A549 (cell line): ENCODE data around the gene GCK. TPM values are rescaled to one million over a fixed set of nuclear protein-coding genes. Genes with fewer than 3 reads are reported as not detected.

ENCODE experiments used
- ATAC-seq, 2 experiments: fragments of 200-7000 bp in 1 of 2; fragments of >200 bp in 1 of 2; cut with Nextera tagmentation in 1 of 2; cut with Tn5 transposase in 1 of 2; 3 replicates each; pipeline versions ENCODE4 v1.8.0 to v1.9.1; 2018 to 2020; ENCODE audit warnings: mild to moderate bottlenecking in 1 of 2, moderate library complexity in 1 of 2
- CTCF ChIA-PET: fragments of 300-600 bp; sonication (Branson Sonifier 250); formaldehyde crosslinking; extraction: SDS; loops from one replicate; lab custom pipeline; 2021; ENCODE audit warnings: antibody characterized with exemption, inconsistent platforms; lab: Yijun Ruan, JAX
- POLR2A ChIA-PET: fragments of 350-600 bp; formaldehyde crosslinking; extraction: SDS; loops from one replicate; lab custom pipeline; 2021; ENCODE audit warnings: antibody characterized with exemption, inconsistent platforms; lab: Yijun Ruan, JAX
- DNase-seq, 2 experiments: peaks; one replicate each; pipeline versions ENCODE4 v3.0.0 to v3.0.0-alpha.2; 2011 to 2016; ENCODE audit warnings: low read depth in 1 of 2, low spot score in 1 of 2
- FAIRE-seq: peaks from 2 replicates; lab custom pipeline; 2011; peaks lifted over from hg19 to GRCh38; lab: Jason Lieb, UNC
- H3K27ac ChIP-seq, 2 experiments: fragments of >200 bp; sonication (Bioruptor Twin); formaldehyde crosslinking; 3 replicates each; pipeline ENCODE4 v1.5.1; 2016 to 2017
- H3K4me1 ChIP-seq: fragments of >200 bp; sonication (Bioruptor Twin); formaldehyde crosslinking; 3 replicates; pipeline ENCODE4 v1.6.1; 2016
- H3K4me2 ChIP-seq: fragments of >200 bp; sonication (Bioruptor Twin); formaldehyde crosslinking; 3 replicates; pipeline ENCODE4 v1.6.1; 2016
- H3K4me3 ChIP-seq: fragments of >200 bp; sonication (Bioruptor Twin); formaldehyde crosslinking; 3 replicates; pipeline ENCODE4 v1.5.1; 2016
- H3K9me3 ChIP-seq: fragments of >200 bp; sonication (Bioruptor Twin); formaldehyde crosslinking; 3 replicates; pipeline ENCODE4 v1.6.1; 2016
- BHLHE40 ChIP-seq: IDR thresholded peaks from 2 replicates; pipeline ENCODE4 v1.6.1; 2012; ENCODE audit warnings: low read depth, low read length, inconsistent platforms
- CBX2 ChIP-seq: fragments of 200-600 bp; sonication (generic); IDR thresholded peaks from 2 replicates; pipeline ENCODE4 v1.6.1; 2016; ENCODE audit warnings: low read depth, mild to moderate bottlenecking, borderline replicate concordance
- CHD2 ChIP-seq: fragments of 150-350 bp; IDR thresholded peaks from 2 replicates; pipeline ENCODE4 v1.6.1; 2014; ENCODE audit warnings: low read length; ENCODE audit not compliant: partially characterized antibody
- CHD4 ChIP-seq: fragments of 200-600 bp; sonication (generic); IDR thresholded peaks from 2 replicates; pipeline ENCODE4 v1.6.1; 2016; ENCODE audit warnings: antibody characterized with exemption, mild to moderate bottlenecking, borderline replicate concordance
- FOSB ChIP-seq: fragments of 250-450 bp; sonication (Bioruptor Pico); IDR thresholded peaks from 2 replicates; pipeline ENCODE4 v1.5.0; 2020; ENCODE audit warnings: mild to moderate bottlenecking, moderate library complexity
- FOSL2 ChIP-seq, 2 experiments: fragments of 450-650 bp in 1 of 2; fragments of >200 bp in 1 of 2; sonication (Bioruptor Twin) in 1 of 2; formaldehyde crosslinking; IDR thresholded peaks; 2 replicates each; pipeline versions ENCODE4 v1.5.0 to v1.6.1; 2016 to 2020; ENCODE audit warnings: mild to moderate bottlenecking in 1 of 2, moderate library complexity in 1 of 2
- FOXS1 ChIP-seq: fragments of 250-450 bp; sonication (Bioruptor Pico); IDR thresholded peaks from 2 replicates; pipeline ENCODE4 v1.5.0; 2020; ENCODE audit warnings: mild to moderate bottlenecking, moderate library complexity
- GATA3 ChIP-seq: IDR thresholded peaks from 2 replicates; pipeline ENCODE4 v1.6.1; 2012; ENCODE audit warnings: borderline replicate concordance
- HOXB13 ChIP-seq: fragments of 250-450 bp; sonication (Bioruptor Pico); IDR thresholded peaks from 2 replicates; pipeline ENCODE4 v1.5.0; 2020; ENCODE audit warnings: low read depth, mild to moderate bottlenecking, moderate library complexity
- KDM1A ChIP-seq: fragments of 200-600 bp; sonication (generic); IDR thresholded peaks from 2 replicates; pipeline ENCODE4 v1.6.1; 2016; ENCODE audit warnings: low read depth, mild to moderate bottlenecking
- MAZ ChIP-seq: fragments of 150-350 bp; IDR thresholded peaks from 2 replicates; pipeline ENCODE4 v1.6.1; 2014; ENCODE audit warnings: antibody characterized with exemption, low read depth, low read length, borderline replicate concordance
- RCOR1 ChIP-seq: fragments of 150-350 bp; IDR thresholded peaks from 2 replicates; pipeline ENCODE4 v1.6.1; 2014; ENCODE audit warnings: antibody characterized with exemption, low read length, low read depth
- WGBS: methylation state at CpG from one replicate; pipeline ENCODE4 v1.1.6; 2017; ENCODE audit errors: missing lambda C conversion rate; 5-methylcytosine and 5-hydroxymethylcytosine counted together
- polyA plus RNA-seq, 4 experiments: library from polyadenylated mRNA; depleted of rRNA in 3 of 4; stranded (reverse); fragments of >200 nt; fragmentation: RNase III in 1 of 4; extraction: RNeasy Plus Mini Kit Qiagen cat#74134 plus additional on column Dnase treatment in 1 of 4; gene quantifications; 2 replicates in 3 of 4; 3 replicates in 1 of 4; pipeline ENCODE4 v1.2.3, GENCODE V29; 2011 to 2017
- TF ChIP-seq, protein P1 (sequence below): IDR thresholded peaks from 2 replicates; pipeline ENCODE4 v1.6.1; 2012
- TF ChIP-seq, protein P2 (sequence below): fragments of >200 bp; sonication (Bioruptor Twin); formaldehyde crosslinking; IDR thresholded peaks from 3 replicates; pipeline ENCODE4 v1.5.1; 2016
- TF ChIP-seq, protein P3 (sequence below): fragments of >200 bp; sonication (Bioruptor Twin); formaldehyde crosslinking; IDR thresholded peaks from 3 replicates; pipeline ENCODE4 v1.6.1; 2016

GCK gene
- polyA plus RNA-seq, 2 of the 4 experiments (the other 2 are of a cell fraction) = 0.12 TPM; not detected in 1

DNA sequence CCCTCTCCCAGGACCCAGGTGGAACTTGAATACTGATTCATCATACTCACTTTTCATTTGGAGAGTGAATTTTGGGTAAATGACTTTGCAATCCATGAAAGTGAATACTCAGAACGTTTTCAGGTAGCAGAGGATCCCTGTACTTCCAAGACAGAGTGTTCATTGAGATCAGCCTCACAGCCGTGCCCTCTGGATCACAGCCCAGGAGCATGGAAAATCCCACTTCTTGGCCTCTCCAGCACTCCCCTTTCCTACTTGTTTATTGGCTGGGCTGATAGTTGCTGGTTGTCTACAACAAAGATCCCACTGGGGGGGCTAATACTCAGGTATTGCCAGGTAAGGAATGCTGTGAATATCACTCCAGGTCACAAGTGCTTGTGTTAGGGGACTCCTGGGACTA is 5.9 kb downstream of the GCK start:
- H3K4me3 ChIP-seq = no peak overlapping the region
- H3K27ac ChIP-seq = peak overlapping the region in 1 of 2 experiments; percentile 22; a peak in 1 of 6 replicates
- DNase-seq (no peak), ATAC-seq (no peak), FAIRE-seq (no peak)
- ChIA-PET POLR2A (no interaction called here), CTCF (interaction anchor here (0.8 to 1.4 kb wide), 4 partner anchors 10 to 98 kb away, joined by 3 to 5 read pairs (median 3); no protein-coding TSS in a partner anchor)
- H3K4me2 ChIP-seq = no peak overlapping the region
- peaks cover 10% of the 10 kb centered on the region; the same call in 1 of the 3 replicates for H3K9me3 ChIP-seq
- TF ChIP-seq FOSL2 (IDR thresholded peaks at IDR 0.05) (no peak), FOSL2 (CRISPR knock-in tag; IDR thresholded peaks at IDR 0.05) (no peak)
- TF ChIP-seq, protein P1, sequence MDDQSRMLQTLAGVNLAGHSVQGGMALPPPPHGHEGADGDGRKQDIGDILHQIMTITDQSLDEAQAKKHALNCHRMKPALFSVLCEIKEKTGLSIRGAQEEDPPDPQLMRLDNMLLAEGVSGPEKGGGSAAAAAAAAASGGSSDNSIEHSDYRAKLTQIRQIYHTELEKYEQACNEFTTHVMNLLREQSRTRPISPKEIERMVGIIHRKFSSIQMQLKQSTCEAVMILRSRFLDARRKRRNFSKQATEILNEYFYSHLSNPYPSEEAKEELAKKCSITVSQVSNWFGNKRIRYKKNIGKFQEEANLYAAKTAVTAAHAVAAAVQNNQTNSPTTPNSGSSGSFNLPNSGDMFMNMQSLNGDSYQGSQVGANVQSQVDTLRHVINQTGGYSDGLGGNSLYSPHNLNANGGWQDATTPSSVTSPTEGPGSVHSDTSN = no peak
- WGBS = 37% methylated on average over 2 of the region's 2 CpGs
- H3K4me1 ChIP-seq = peaks cover 27% of the 10 kb centered on the region

DNA sequence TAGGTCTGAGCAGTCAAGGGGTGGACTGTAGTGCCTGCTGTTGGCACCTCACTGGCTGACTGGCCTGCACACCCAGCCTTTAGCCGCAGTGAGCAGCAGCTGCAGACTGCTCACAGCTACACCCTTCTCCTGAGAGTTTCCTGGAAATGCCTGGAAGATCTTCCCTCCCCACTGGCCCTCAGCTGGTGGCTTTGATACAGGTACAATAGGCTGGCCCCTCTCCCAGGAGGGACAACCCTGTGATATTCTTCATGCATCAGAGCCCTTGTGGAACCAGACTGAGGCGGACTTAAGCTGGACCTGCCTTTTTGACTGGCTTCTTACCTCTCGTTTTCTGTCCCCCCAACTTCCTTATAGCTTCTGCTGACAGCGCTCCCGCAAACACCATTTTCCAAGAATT is 6.4 kb downstream of the GCK start:
- Histone ChIP-seq H3K4me2 (no peak overlapping the region), H3K4me3 (no peak overlapping the region), H3K27ac (no peak overlapping the region), H3K4me1 (peaks cover 32% of the 10 kb centered on the region), H3K9me3 (peaks cover 10% of the 10 kb centered on the region; the same call in 1 of the 3 replicates)
- POLR2A ChIA-PET = no interaction called here
- WGBS = 63% methylated on average over 5 of the region's 5 CpGs
- ATAC-seq (no peak), FAIRE-seq (no peak), DNase-seq (peak in 1 of 2 experiments; percentile 11)
- CTCF ChIA-PET = interaction anchor here (0.8 to 1.7 kb wide), 5 partner anchors 9 to 98 kb away, joined by 3 to 6 read pairs (median 3); no protein-coding TSS in a partner anchor
- TF ChIP-seq GATA3 (no peak), FOSB (CRISPR knock-in tag) (no peak), CHD4 (no peak), CHD2 (no peak), KDM1A (no peak), CBX2 (no peak), BHLHE40 (no peak), HOXB13 (CRISPR knock-in tag) (no peak)
- TF ChIP-seq, protein P2, sequence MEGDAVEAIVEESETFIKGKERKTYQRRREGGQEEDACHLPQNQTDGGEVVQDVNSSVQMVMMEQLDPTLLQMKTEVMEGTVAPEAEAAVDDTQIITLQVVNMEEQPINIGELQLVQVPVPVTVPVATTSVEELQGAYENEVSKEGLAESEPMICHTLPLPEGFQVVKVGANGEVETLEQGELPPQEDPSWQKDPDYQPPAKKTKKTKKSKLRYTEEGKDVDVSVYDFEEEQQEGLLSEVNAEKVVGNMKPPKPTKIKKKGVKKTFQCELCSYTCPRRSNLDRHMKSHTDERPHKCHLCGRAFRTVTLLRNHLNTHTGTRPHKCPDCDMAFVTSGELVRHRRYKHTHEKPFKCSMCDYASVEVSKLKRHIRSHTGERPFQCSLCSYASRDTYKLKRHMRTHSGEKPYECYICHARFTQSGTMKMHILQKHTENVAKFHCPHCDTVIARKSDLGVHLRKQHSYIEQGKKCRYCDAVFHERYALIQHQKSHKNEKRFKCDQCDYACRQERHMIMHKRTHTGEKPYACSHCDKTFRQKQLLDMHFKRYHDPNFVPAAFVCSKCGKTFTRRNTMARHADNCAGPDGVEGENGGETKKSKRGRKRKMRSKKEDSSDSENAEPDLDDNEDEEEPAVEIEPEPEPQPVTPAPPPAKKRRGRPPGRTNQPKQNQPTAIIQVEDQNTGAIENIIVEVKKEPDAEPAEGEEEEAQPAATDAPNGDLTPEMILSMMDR = no peak

DNA sequence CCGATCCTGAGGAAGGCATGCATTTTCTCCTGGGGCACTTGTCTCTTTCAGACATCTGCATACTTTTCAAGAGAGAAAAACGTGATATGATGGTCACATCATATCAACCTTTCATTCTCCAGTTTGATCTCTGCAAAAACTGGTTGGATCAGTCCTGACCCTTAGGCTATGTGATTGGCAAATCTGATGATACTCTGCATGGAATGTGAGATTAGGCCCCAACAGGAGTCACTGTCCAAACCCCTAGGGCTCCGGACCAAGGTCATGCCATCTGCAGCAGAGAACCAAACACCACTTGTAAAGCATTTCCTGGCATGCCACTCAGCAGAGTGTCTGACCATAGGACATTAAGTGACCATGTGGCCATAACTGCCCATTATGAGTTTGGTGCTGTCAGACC is 8.6 kb downstream of the GCK start:
- no peak overlapping the region for H3K4me2 ChIP-seq
- peaks cover 36% of the 10 kb centered on the region for H3K4me1 ChIP-seq
- DNase-seq (no peak), ATAC-seq (no peak), FAIRE-seq (no peak)
- POLR2A ChIA-PET = no interaction called here
- H3K4me3 ChIP-seq = no peak overlapping the region
- CTCF ChIA-PET = no interaction called here
- H3K27ac ChIP-seq = no peak overlapping the region
- H3K9me3 ChIP-seq = peaks cover 10% of the 10 kb centered on the region; the same call in 1 of the 3 replicates
- 31% methylated on average over 3 of the region's 3 CpGs for WGBS
- TF ChIP-seq RCOR1 = no peak
- TF ChIP-seq, protein P3, sequence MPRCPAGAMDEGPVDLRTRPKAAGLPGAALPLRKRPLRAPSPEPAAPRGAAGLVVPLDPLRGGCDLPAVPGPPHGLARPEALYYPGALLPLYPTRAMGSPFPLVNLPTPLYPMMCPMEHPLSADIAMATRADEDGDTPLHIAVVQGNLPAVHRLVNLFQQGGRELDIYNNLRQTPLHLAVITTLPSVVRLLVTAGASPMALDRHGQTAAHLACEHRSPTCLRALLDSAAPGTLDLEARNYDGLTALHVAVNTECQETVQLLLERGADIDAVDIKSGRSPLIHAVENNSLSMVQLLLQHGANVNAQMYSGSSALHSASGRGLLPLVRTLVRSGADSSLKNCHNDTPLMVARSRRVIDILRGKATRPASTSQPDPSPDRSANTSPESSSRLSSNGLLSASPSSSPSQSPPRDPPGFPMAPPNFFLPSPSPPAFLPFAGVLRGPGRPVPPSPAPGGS = no peak
- TF ChIP-seq FOXS1 (CRISPR knock-in tag) = no peak
- no peak for TF ChIP-seq FOSL2 (IDR thresholded peaks at IDR 0.05)
- TF ChIP-seq FOSL2 (CRISPR knock-in tag; IDR thresholded peaks at IDR 0.05) = no peak
- TF ChIP-seq MAZ = no peak
